Spleen (tissue), 7 donors: ENCODE data around the gene RUNDC3A.

Experiments used
- CTCF ChIP-seq, 11 experiments: fragments of 200-600 bp in 7 of 11; fragments of 450-650 bp in 4 of 11; sonication (generic) in 4 of 11; IDR thresholded peaks in 8 of 11; conservative IDR thresholded peaks in 3 of 11; 1 replicate in 7 of 11; 2 replicates in 4 of 11; pipeline versions ENCODE4 v1.4.0 to v1.8.0; 2016 to 2021; ENCODE audit warnings: antibody characterized with exemption in 11 of 11, inconsistent platforms in 4 of 11, mild to moderate bottlenecking in 1 of 11
- POLR2A ChIP-seq, 3 donors: fragments of 450-650 bp; IDR thresholded peaks; one replicate each; pipeline ENCODE4 v1.5.1; 2017; ENCODE audit warnings: antibody characterized with exemption in 3 of 3, mild to moderate bottlenecking in 1 of 3
- POLR2AphosphoS5 ChIP-seq, 3 donors: sonication (generic); formaldehyde crosslinking; IDR thresholded peaks; one replicate each; pipeline ENCODE4 v1.5.1; 2017; ENCODE audit warnings: antibody characterized with exemption in 3 of 3
- donor health status: DM: no; HTN: no; CAD: no; lungs with moderate emphysema.
- donor health status: DM: no; HTN: no; CAD: no.
- donor health status: DM: no; HTN: no; CAD: no.

DNA sequence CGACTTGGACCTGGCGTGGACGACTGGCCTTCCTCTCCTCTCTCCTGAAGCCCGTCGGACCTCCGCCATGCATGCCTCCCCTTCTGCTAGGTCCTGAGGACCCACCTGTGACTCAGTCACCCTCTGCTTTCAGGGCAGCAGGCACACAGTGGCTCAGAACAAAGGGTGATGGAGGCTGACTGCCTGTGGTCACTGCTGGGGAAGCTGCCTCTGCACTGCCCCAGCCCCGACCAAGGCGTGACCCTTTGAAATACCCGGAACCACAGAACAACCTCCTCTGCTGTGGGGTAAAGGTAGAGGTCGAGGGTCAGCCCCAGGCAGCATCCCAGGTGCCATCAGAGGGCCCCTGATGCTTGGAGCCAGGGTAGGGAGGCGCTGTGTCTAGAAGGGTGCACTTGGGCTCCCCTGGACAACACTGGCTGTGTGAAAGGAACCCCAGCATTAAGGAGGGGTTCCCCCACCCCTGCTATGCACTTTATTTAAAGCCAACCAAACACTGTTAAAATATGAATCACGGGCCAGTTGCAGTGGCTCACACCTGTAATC is 27.9 kb upstream of the RUNDC3A start:
- TF ChIP-seq CTCF (IDR thresholded peaks at IDR 0.05 in 8 of 11, conservative IDR thresholded peaks at IDR 0.05 in 3 of 11) = no peak
- no peak for TF ChIP-seq POLR2AphosphoS5 (IDR thresholded peaks at IDR 0.05)
- no peak for TF ChIP-seq POLR2A (IDR thresholded peaks at IDR 0.05)
